EH (cell line): ENCODE results near the gene MAB21L4.

Experiments used
- DNase-seq: peaks from one replicate; pipeline ENCODE4 v3.0.0-alpha.2; 2015; ENCODE audit warnings: low read depth

MAB21L4 gene

GRCh38 chr2:240876475-240877251, 19.3 kb downstream of the MAB21L4 start:
- no peak for DNase-seq

- no peak for DNase-seq
These were observed 19.9 kb downstream of the MAB21L4 start for GRCh38 chr2:240876035-240876474.

- DNase-seq: no peak
These were observed 20.5 kb downstream of the MAB21L4 start for GRCh38 chr2:240875228-240876034.

- DNase-seq: no peak
These were observed 21.2 kb downstream of the MAB21L4 start for GRCh38 chr2:240874715-240875227.

- no peak for DNase-seq
These were observed 21.9 kb downstream of the MAB21L4 start for GRCh38 chr2:240873805-240874714.

- no peak for DNase-seq
These were observed 22.7 kb downstream of the MAB21L4 start for GRCh38 chr2:240873098-240873788.

- DNase-seq: no peak
These were observed 23.4 kb downstream of the MAB21L4 start for GRCh38 chr2:240872317-240873097.

GRCh38 chr2:240871071-240871958, 24.6 kb downstream of the MAB21L4 start:
- no peak for DNase-seq

GRCh38 chr2:240869956-240870875, 25.7 kb downstream of the MAB21L4 start:
- no peak for DNase-seq

GRCh38 chr2:240869109-240869955, 26.6 kb downstream of the MAB21L4 start:
- no peak for DNase-seq

GRCh38 chr2:240868286-240869108, 27.5 kb downstream of the MAB21L4 start, which contains the start of gene AGXT:
AGXT (plus strand) TSS chr2:240868824; CDS start chr2:240868866, 42 bp downstream.
- peak; percentile 11 for DNase-seq

- no peak for DNase-seq
These were observed 30.6 kb downstream of the MAB21L4 start for GRCh38 chr2:240865391-240865790.

GRCh38 chr2:240864475-240864874, 31.5 kb downstream of the MAB21L4 start:
- DNase-seq: no peak

- no peak for DNase-seq
These were observed 34.4 kb downstream of the MAB21L4 start for GRCh38 chr2:240861547-240861946.

- DNase-seq: no peak
These were observed 37.1 kb downstream of the MAB21L4 start for GRCh38 chr2:240858871-240859270.

- no peak for DNase-seq
These were observed 37.6 kb downstream of the MAB21L4 start for GRCh38 chr2:240858321-240858720.
